Measurements from ENCODE around the gene SPRY4.

DNA sequence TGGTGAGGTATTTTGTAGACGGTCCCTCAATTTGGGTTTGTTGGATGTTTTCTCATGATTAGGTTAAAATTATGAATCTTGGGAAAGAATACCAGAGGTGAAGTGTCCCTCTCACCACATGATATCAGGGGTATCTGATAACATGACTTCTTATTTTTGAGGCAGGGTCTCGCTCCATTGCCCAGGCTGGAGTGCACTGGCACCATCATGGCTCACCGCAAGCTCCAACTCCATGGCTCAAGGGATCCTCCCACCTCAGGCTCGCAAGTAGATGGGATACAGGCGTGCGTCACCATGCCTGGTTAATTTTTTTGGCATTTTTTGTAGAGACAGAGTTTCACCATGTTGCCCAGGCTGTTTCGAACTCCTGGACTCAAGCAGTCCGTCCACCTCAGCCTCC is 24.1 kb downstream of the SPRY4 start:
- TF ChIP-seq, protein P1, sequence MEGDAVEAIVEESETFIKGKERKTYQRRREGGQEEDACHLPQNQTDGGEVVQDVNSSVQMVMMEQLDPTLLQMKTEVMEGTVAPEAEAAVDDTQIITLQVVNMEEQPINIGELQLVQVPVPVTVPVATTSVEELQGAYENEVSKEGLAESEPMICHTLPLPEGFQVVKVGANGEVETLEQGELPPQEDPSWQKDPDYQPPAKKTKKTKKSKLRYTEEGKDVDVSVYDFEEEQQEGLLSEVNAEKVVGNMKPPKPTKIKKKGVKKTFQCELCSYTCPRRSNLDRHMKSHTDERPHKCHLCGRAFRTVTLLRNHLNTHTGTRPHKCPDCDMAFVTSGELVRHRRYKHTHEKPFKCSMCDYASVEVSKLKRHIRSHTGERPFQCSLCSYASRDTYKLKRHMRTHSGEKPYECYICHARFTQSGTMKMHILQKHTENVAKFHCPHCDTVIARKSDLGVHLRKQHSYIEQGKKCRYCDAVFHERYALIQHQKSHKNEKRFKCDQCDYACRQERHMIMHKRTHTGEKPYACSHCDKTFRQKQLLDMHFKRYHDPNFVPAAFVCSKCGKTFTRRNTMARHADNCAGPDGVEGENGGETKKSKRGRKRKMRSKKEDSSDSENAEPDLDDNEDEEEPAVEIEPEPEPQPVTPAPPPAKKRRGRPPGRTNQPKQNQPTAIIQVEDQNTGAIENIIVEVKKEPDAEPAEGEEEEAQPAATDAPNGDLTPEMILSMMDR (conservative IDR thresholded peaks at IDR 0.05; ENCODE audit: low read depth, low read length) = no peak
- TF ChIP-seq RCOR1 (IDR thresholded peaks at IDR 0.05; ENCODE audit: insufficient replicate concordance, low read length) (no peak), POLR2A (IDR thresholded peaks at IDR 0.05; ENCODE audit: low read depth, low read length) (no peak), RFX5 (IDR thresholded peaks at IDR 0.05; ENCODE audit: low read depth, low read length) (no peak), CHD1 (IDR thresholded peaks at IDR 0.05; ENCODE audit: low read depth, low read length) (no peak), RAD21 (IDR thresholded peaks at IDR 0.05; ENCODE audit: low read length) (no peak), SMC3 (IDR thresholded peaks at IDR 0.05; ENCODE audit: low read depth, low read length) (no peak), MAZ (IDR thresholded peaks at IDR 0.05; ENCODE audit: borderline replicate concordance, low read depth, low read length) (no peak), BHLHE40 (IDR thresholded peaks at IDR 0.05; ENCODE audit: low read depth, low read length) (no peak), MAFK (IDR thresholded peaks at IDR 0.05; ENCODE audit: low read depth, low read length) (no peak), MXI1 (IDR thresholded peaks at IDR 0.05; ENCODE audit: borderline replicate concordance, low read depth, low read length) (no peak)
- TF ChIP-seq, protein P2, sequence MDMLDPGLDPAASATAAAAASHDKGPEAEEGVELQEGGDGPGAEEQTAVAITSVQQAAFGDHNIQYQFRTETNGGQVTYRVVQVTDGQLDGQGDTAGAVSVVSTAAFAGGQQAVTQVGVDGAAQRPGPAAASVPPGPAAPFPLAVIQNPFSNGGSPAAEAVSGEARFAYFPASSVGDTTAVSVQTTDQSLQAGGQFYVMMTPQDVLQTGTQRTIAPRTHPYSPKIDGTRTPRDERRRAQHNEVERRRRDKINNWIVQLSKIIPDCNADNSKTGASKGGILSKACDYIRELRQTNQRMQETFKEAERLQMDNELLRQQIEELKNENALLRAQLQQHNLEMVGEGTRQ (IDR thresholded peaks at IDR 0.05; ENCODE audit: low read depth, low read length) = no peak

Measured in IMR-90 (cell line).